Measurements from ENCODE around the gene PCSK7.

GRCh38 chr11:117220999-117221774, 10.7 kb downstream of the PCSK7 start:
- TF ChIP-seq, protein P1, sequence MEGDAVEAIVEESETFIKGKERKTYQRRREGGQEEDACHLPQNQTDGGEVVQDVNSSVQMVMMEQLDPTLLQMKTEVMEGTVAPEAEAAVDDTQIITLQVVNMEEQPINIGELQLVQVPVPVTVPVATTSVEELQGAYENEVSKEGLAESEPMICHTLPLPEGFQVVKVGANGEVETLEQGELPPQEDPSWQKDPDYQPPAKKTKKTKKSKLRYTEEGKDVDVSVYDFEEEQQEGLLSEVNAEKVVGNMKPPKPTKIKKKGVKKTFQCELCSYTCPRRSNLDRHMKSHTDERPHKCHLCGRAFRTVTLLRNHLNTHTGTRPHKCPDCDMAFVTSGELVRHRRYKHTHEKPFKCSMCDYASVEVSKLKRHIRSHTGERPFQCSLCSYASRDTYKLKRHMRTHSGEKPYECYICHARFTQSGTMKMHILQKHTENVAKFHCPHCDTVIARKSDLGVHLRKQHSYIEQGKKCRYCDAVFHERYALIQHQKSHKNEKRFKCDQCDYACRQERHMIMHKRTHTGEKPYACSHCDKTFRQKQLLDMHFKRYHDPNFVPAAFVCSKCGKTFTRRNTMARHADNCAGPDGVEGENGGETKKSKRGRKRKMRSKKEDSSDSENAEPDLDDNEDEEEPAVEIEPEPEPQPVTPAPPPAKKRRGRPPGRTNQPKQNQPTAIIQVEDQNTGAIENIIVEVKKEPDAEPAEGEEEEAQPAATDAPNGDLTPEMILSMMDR (IDR thresholded peaks at IDR 0.05; ENCODE audit: insufficient read depth, low read length, poor library complexity, severe bottlenecking), result no peak
- TF ChIP-seq EZH2phosphoT487 (conservative IDR thresholded peaks at IDR 0.05; ENCODE audit: low read length), result no peak
